Liver (tissue), 9 donors: ENCODE measurements around the gene UNC13C. TPM values are rescaled to one million over a fixed set of nuclear protein-coding genes. Genes with fewer than 3 reads are reported as not detected.

Experiments
- DNase-seq: peaks from one replicate; pipeline ENCODE4 v3.0.0-alpha.2; 2017; ENCODE audit warnings: low spot score
- H3K27ac ChIP-seq, 2 donors: one replicate each; pipeline ENCODE4 v1.7.0; 2013; ENCODE audit warnings: inconsistent platforms in 2 of 2, low read length in 2 of 2, control low read depth in 1 of 2, low read depth in 1 of 2, mild to moderate bottlenecking in 1 of 2
- H3K27me3 ChIP-seq, 4 donors: one replicate each; pipeline versions ENCODE4 v1.6.1 to v1.7.0; 2013; ENCODE audit warnings: low read length in 3 of 4, inconsistent platforms in 1 of 4, mild to moderate bottlenecking in 1 of 4, moderate library complexity in 1 of 4; ENCODE audit not compliant: control insufficient read depth in 4 of 4, insufficient read depth in 4 of 4
- H3K36me3 ChIP-seq, 4 donors: one replicate each; pipeline versions ENCODE4 v1.6.1 to v1.7.0; 2013; ENCODE audit warnings: low read length in 3 of 4, mild to moderate bottlenecking in 3 of 4, low read depth in 1 of 4, moderate library complexity in 1 of 4; ENCODE audit not compliant: control insufficient read depth in 4 of 4, insufficient read depth in 3 of 4
- H3K4me1 ChIP-seq, 4 donors: one replicate each; pipeline versions ENCODE4 v1.6.1 to v1.7.0; 2013; ENCODE audit warnings: low read length in 3 of 4, mild to moderate bottlenecking in 3 of 4, moderate library complexity in 1 of 4; ENCODE audit not compliant: control insufficient read depth in 4 of 4, insufficient read depth in 4 of 4
- H3K4me3 ChIP-seq, 3 donors: one replicate each; pipeline versions ENCODE4 v1.6.1 to v1.7.0; 2013; ENCODE audit warnings: low read length in 3 of 3, control low read depth in 1 of 3, low read depth in 1 of 3, mild to moderate bottlenecking in 1 of 3
- H3K9ac ChIP-seq, 2 donors: one replicate each; pipeline ENCODE4 v1.7.0; 2013; ENCODE audit warnings: low read length in 2 of 2, mild to moderate bottlenecking in 2 of 2, moderate library complexity in 2 of 2, control low read depth in 1 of 2, low read depth in 1 of 2
- H3K9me3 ChIP-seq, 4 donors: one replicate each; pipeline versions ENCODE4 v1.6.1 to v1.7.0; 2013; ENCODE audit warnings: low read length in 3 of 4; ENCODE audit not compliant: control insufficient read depth in 4 of 4
- EGR1 ChIP-seq, 2 donors: IDR thresholded peaks; 2 replicates each; pipeline ENCODE4 v1.6.1; 2016 to 2018; ENCODE audit warnings: antibody characterized with exemption in 2 of 2, low read depth in 2 of 2
- FOXA1 ChIP-seq: IDR thresholded peaks from 2 replicates; pipeline ENCODE4 v1.6.1; 2016; ENCODE audit warnings: antibody characterized with exemption
- FOXA2 ChIP-seq: IDR thresholded peaks from 2 replicates; pipeline ENCODE4 v1.6.1; 2016; ENCODE audit warnings: antibody characterized with exemption
- GABPA ChIP-seq, 2 donors: IDR thresholded peaks in 1 of 2; conservative IDR thresholded peaks in 1 of 2; 2 replicates each; pipeline ENCODE4 v1.6.1; 2016; ENCODE audit warnings: antibody characterized with exemption in 2 of 2, mild to moderate bottlenecking in 1 of 2, moderate library complexity in 1 of 2
- HNF4A ChIP-seq, 2 donors: conservative IDR thresholded peaks; 2 replicates each; pipeline ENCODE4 v1.6.1; 2016; ENCODE audit warnings: antibody characterized with exemption in 2 of 2, mild to moderate bottlenecking in 2 of 2
- HNF4G ChIP-seq: IDR thresholded peaks from 2 replicates; pipeline ENCODE4 v1.6.1; 2016; ENCODE audit warnings: antibody characterized with exemption
- JUND ChIP-seq, 2 donors: IDR thresholded peaks; 2 replicates each; pipeline ENCODE4 v1.6.1; 2016; ENCODE audit warnings: antibody characterized with exemption in 2 of 2
- NR2F2 ChIP-seq: IDR thresholded peaks from 2 replicates; pipeline ENCODE4 v1.6.1; 2016; ENCODE audit warnings: antibody characterized with exemption
- RAD21 ChIP-seq, 2 donors: IDR thresholded peaks; 2 replicates each; pipeline ENCODE4 v1.6.1; 2016; ENCODE audit warnings: antibody characterized with exemption in 2 of 2, mild to moderate bottlenecking in 2 of 2
- RXRA ChIP-seq, 2 donors: IDR thresholded peaks; 2 replicates each; pipeline ENCODE4 v1.6.1; 2017 to 2018; ENCODE audit warnings: antibody characterized with exemption in 2 of 2, mild to moderate bottlenecking in 1 of 2
- SP1 ChIP-seq: IDR thresholded peaks from 2 replicates; pipeline ENCODE4 v1.6.1; 2018; ENCODE audit warnings: antibody characterized with exemption, mild to moderate bottlenecking
- TAF1 ChIP-seq: conservative IDR thresholded peaks from 2 replicates; pipeline ENCODE4 v1.6.1; 2016; ENCODE audit warnings: antibody characterized with exemption, mild to moderate bottlenecking
- YY1 ChIP-seq: IDR thresholded peaks from 2 replicates; pipeline ENCODE4 v1.6.1; 2016; ENCODE audit warnings: antibody characterized with exemption, mild to moderate bottlenecking
- WGBS: extraction: QIAGEN DNeasy Blood & Tissue Kit; methylation state at CpG from one replicate; pipeline ENCODE4 v1.1.7; 2013; 5-methylcytosine and 5-hydroxymethylcytosine counted together
- polyA plus RNA-seq, 2 donors: library from polyadenylated mRNA; stranded (reverse) in 1 of 2; unstranded in 1 of 2; fragments of 200-250 nt in 1 of 2; fragments of >200 nt in 1 of 2; fragmentation: Nextera tagmentation in 1 of 2; extraction: Ambion mirVana in 1 of 2; gene quantifications; one replicate each; pipeline versions ENCODE4 v1.2.1 to v1.2.3, GENCODE V29; 2013 to 2015
- total RNA-seq, 2 donors: library from RNA; depleted of rRNA; stranded (reverse); fragments of >200 nt; gene quantifications; one replicate each; pipeline ENCODE4 v1.2.3, GENCODE V29; 2014
- TF ChIP-seq, protein P1 (sequence below): IDR thresholded peaks from 2 replicates; pipeline ENCODE4 v1.6.1; 2016; ENCODE audit warnings: antibody characterized with exemption
- TF ChIP-seq, protein P2 (sequence below): IDR thresholded peaks from 2 replicates; pipeline ENCODE4 v1.6.1; 2016; ENCODE audit warnings: antibody characterized with exemption, mild to moderate bottlenecking
- TF ChIP-seq, protein P3 (sequence below): IDR thresholded peaks from 2 replicates; pipeline ENCODE4 v1.6.1; 2016; ENCODE audit warnings: antibody characterized with exemption
- TF ChIP-seq, protein P4 (sequence below): fragments of 150-350 bp; IDR thresholded peaks from 2 replicates; pipeline ENCODE4 v1.5.1; 2017; ENCODE audit warnings: improper control_type of control experiment, low read depth, low read length; ENCODE audit not compliant: missing input control
- TF ChIP-seq, protein P5 (sequence below): IDR thresholded peaks from 2 replicates; pipeline ENCODE4 v1.6.1; 2016; ENCODE audit warnings: antibody characterized with exemption
- donor health status: healthy.
- donor health status: healthy.
- donor health status: healthy.
- donor health status: healthy.
- donor health status: healthy.

The UNC13C gene
- total and polyA plus RNA-seq, 4 donors = 0.19 TPM; not detected in 3

DNA sequence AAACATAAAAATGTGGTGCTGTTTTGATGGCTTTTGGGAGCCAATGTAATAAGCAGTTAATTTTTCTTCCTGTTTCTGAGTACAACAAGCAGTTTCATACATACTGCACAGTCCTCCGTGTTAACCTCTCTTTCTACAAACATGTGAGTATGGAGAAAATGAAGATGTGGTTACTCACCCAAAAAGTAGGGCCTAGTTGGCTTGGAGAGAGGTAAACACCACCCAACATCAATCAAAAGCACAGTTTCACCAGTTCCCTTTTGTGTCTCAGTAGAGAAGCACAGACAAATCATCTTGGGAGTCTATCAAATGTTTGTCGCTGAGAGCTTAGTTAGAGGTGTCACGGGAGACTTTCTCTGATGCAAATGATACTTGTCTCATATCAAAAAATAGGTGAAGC, 320.2 kb downstream of the UNC13C start:
- DNase-seq = no peak
- H3K9ac ChIP-seq = no peak overlapping the region
- no peaks in the 10 kb centered on the region for H3K4me1 ChIP-seq
- TF ChIP-seq HNF4A (conservative IDR thresholded peaks at IDR 0.05) (no peak), JUND (IDR thresholded peaks at IDR 0.05) (no peak), YY1 (no peak), SP1 (no peak), RXRA (IDR thresholded peaks at IDR 0.05) (no peak), NR2F2 (no peak), EGR1 (IDR thresholded peaks at IDR 0.05; ENCODE audit: low read depth in 2 of 2) (no peak), FOXA1 (no peak), FOXA2 (no peak), TAF1 (no peak), HNF4G (no peak), GABPA (IDR thresholded peaks at IDR 0.05 in 1 of 2, conservative IDR thresholded peaks at IDR 0.05 in 1 of 2) (no peak), RAD21 (IDR thresholded peaks at IDR 0.05) (no peak)
- TF ChIP-seq, protein P1, sequence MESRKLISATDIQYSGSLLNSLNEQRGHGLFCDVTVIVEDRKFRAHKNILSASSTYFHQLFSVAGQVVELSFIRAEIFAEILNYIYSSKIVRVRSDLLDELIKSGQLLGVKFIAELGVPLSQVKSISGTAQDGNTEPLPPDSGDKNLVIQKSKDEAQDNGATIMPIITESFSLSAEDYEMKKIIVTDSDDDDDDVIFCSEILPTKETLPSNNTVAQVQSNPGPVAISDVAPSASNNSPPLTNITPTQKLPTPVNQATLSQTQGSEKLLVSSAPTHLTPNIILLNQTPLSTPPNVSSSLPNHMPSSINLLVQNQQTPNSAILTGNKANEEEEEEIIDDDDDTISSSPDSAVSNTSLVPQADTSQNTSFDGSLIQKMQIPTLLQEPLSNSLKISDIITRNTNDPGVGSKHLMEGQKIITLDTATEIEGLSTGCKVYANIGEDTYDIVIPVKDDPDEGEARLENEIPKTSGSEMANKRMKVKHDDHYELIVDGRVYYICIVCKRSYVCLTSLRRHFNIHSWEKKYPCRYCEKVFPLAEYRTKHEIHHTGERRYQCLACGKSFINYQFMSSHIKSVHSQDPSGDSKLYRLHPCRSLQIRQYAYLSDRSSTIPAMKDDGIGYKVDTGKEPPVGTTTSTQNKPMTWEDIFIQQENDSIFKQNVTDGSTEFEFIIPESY = no peak
- TF ChIP-seq, protein P2, sequence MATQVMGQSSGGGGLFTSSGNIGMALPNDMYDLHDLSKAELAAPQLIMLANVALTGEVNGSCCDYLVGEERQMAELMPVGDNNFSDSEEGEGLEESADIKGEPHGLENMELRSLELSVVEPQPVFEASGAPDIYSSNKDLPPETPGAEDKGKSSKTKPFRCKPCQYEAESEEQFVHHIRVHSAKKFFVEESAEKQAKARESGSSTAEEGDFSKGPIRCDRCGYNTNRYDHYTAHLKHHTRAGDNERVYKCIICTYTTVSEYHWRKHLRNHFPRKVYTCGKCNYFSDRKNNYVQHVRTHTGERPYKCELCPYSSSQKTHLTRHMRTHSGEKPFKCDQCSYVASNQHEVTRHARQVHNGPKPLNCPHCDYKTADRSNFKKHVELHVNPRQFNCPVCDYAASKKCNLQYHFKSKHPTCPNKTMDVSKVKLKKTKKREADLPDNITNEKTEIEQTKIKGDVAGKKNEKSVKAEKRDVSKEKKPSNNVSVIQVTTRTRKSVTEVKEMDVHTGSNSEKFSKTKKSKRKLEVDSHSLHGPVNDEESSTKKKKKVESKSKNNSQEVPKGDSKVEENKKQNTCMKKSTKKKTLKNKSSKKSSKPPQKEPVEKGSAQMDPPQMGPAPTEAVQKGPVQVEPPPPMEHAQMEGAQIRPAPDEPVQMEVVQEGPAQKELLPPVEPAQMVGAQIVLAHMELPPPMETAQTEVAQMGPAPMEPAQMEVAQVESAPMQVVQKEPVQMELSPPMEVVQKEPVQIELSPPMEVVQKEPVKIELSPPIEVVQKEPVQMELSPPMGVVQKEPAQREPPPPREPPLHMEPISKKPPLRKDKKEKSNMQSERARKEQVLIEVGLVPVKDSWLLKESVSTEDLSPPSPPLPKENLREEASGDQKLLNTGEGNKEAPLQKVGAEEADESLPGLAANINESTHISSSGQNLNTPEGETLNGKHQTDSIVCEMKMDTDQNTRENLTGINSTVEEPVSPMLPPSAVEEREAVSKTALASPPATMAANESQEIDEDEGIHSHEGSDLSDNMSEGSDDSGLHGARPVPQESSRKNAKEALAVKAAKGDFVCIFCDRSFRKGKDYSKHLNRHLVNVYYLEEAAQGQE = no peak
- TF ChIP-seq, protein P3, sequence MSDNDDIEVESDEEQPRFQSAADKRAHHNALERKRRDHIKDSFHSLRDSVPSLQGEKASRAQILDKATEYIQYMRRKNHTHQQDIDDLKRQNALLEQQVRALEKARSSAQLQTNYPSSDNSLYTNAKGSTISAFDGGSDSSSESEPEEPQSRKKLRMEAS = no peak
- TF ChIP-seq, protein P4, sequence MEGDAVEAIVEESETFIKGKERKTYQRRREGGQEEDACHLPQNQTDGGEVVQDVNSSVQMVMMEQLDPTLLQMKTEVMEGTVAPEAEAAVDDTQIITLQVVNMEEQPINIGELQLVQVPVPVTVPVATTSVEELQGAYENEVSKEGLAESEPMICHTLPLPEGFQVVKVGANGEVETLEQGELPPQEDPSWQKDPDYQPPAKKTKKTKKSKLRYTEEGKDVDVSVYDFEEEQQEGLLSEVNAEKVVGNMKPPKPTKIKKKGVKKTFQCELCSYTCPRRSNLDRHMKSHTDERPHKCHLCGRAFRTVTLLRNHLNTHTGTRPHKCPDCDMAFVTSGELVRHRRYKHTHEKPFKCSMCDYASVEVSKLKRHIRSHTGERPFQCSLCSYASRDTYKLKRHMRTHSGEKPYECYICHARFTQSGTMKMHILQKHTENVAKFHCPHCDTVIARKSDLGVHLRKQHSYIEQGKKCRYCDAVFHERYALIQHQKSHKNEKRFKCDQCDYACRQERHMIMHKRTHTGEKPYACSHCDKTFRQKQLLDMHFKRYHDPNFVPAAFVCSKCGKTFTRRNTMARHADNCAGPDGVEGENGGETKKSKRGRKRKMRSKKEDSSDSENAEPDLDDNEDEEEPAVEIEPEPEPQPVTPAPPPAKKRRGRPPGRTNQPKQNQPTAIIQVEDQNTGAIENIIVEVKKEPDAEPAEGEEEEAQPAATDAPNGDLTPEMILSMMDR = no peak
- TF ChIP-seq, protein P5, sequence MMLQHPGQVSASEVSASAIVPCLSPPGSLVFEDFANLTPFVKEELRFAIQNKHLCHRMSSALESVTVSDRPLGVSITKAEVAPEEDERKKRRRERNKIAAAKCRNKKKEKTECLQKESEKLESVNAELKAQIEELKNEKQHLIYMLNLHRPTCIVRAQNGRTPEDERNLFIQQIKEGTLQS = no peak
- H3K27ac ChIP-seq = no peak overlapping the region
- H3K36me3 ChIP-seq = no peaks in the 10 kb centered on the region
- 81% methylated on average over 3 of the region's 3 CpGs for WGBS
- H3K9me3 ChIP-seq = no peaks in the 10 kb centered on the region
- H3K4me3 ChIP-seq = no peak overlapping the region
- no peaks in the 10 kb centered on the region for H3K27me3 ChIP-seq
